HepG2 (cell line): ENCODE measurements around the gene DLX3. TPM values are rescaled to one million over a fixed set of nuclear protein-coding genes. Genes with fewer than 3 reads are reported as not detected.
A peak's percentile ranks its signal among the peaks of the same experiment; 100 is the strongest.

ENCODE experiments used
- ARID2 ChIP-seq: sonication (generic); formaldehyde crosslinking; IDR thresholded peaks from 2 replicates; pipeline ENCODE4 v1.8.1; 2022; ENCODE audit warnings: mild to moderate bottlenecking, missing genetic modification reagents, borderline replicate concordance
- ATF3 ChIP-seq: sonication (generic); formaldehyde crosslinking; IDR thresholded peaks from 2 replicates; pipeline ENCODE4 v1.4.0; 2020; ENCODE audit warnings: missing genetic modification reagents
- ATF7-NPFF ChIP-seq: sonication (generic); formaldehyde crosslinking; IDR thresholded peaks from 2 replicates; pipeline ENCODE4 v1.8.1; 2023; ENCODE audit warnings: mild to moderate bottlenecking, low read depth, missing genetic modification reagents, moderate library complexity
- CAMTA2 ChIP-seq: sonication (generic); formaldehyde crosslinking; IDR thresholded peaks from 2 replicates; pipeline ENCODE4 v1.4.0; 2020; ENCODE audit warnings: mild to moderate bottlenecking, missing genetic modification reagents, borderline replicate concordance
- CREB3 ChIP-seq: sonication (generic); formaldehyde crosslinking; IDR thresholded peaks from 2 replicates; pipeline ENCODE4 v1.5.0; 2020; ENCODE audit warnings: missing genetic modification reagents
- FOXO1 ChIP-seq: sonication (generic); formaldehyde crosslinking; IDR thresholded peaks from 2 replicates; pipeline ENCODE4 v1.4.0; 2020; ENCODE audit warnings: missing genetic modification reagents
- KLF12 ChIP-seq: sonication (generic); formaldehyde crosslinking; IDR thresholded peaks from 2 replicates; pipeline ENCODE4 v1.4.0; 2020; ENCODE audit warnings: missing genetic modification reagents, borderline replicate concordance
- KLF16 ChIP-seq, 2 experiments: sonication (generic) in 1 of 2; formaldehyde crosslinking in 1 of 2; IDR thresholded peaks; 2 replicates each; pipeline versions ENCODE4 v1.6.1 to v1.8.0; 2016 to 2023; ENCODE audit warnings: missing genetic modification reagents in 2 of 2, missing compliant biosample characterization in 1 of 2
- MAFK ChIP-seq, 2 experiments: IDR thresholded peaks in 1 of 2; conservative IDR thresholded peaks in 1 of 2; 2 replicates each; pipeline ENCODE4 v1.6.1; 2011; ENCODE audit warnings: improper control_type of control experiment in 2 of 2, low read length in 2 of 2
- MTA3 ChIP-seq: sonication (generic); formaldehyde crosslinking; IDR thresholded peaks from 2 replicates; pipeline ENCODE4 v1.4.0; 2020; ENCODE audit warnings: missing genetic modification reagents
- NPAS2 ChIP-seq: sonication (generic); formaldehyde crosslinking; IDR thresholded peaks from 2 replicates; pipeline ENCODE4 v1.8.0; 2022; ENCODE audit warnings: mild to moderate bottlenecking, missing genetic modification reagents, borderline replicate concordance
- RFXAP ChIP-seq: sonication (generic); formaldehyde crosslinking; IDR thresholded peaks from 2 replicates; pipeline ENCODE4 v1.4.0; 2020; ENCODE audit warnings: missing genetic modification reagents, borderline replicate concordance
- SKI ChIP-seq: fragments of 450-650 bp; IDR thresholded peaks from one replicate; pipeline ENCODE4 v1.6.1; 2018; ENCODE audit warnings: mild to moderate bottlenecking; ENCODE audit not compliant: partially characterized antibody
- TRIM24 ChIP-seq: sonication (generic); formaldehyde crosslinking; IDR thresholded peaks from 2 replicates; pipeline ENCODE4 v1.8.0; 2022; ENCODE audit warnings: mild to moderate bottlenecking, missing genetic modification reagents
- ZBTB20 ChIP-seq: sonication (generic); formaldehyde crosslinking; IDR thresholded peaks from 2 replicates; pipeline ENCODE4 v1.8.1; 2023; ENCODE audit warnings: missing genetic modification reagents, low read depth, mild to moderate bottlenecking, borderline replicate concordance
- ZBTB42 ChIP-seq: sonication (generic); formaldehyde crosslinking; IDR thresholded peaks from 2 replicates; pipeline ENCODE4 v1.5.0; 2020; ENCODE audit warnings: mild to moderate bottlenecking, missing genetic modification reagents
- ZMAT3 ChIP-seq: sonication (generic); formaldehyde crosslinking; conservative IDR thresholded peaks from 2 replicates; pipeline ENCODE4 v1.7.0; 2021; ENCODE audit warnings: missing genetic modification reagents
- ZNF180 ChIP-seq: sonication (generic); formaldehyde crosslinking; IDR thresholded peaks from 2 replicates; pipeline ENCODE4 v1.4.0; 2020; ENCODE audit warnings: low read depth, missing genetic modification reagents, borderline replicate concordance
- ZNF263 ChIP-seq: sonication (generic); formaldehyde crosslinking; IDR thresholded peaks from 2 replicates; pipeline ENCODE4 v1.4.0; 2020; ENCODE audit warnings: missing genetic modification reagents
- ZNF292 ChIP-seq: sonication (generic); formaldehyde crosslinking; IDR thresholded peaks from 2 replicates; pipeline ENCODE4 v1.8.1; 2022; ENCODE audit warnings: mild to moderate bottlenecking, low read depth, missing genetic modification reagents, borderline replicate concordance
- ZNF432 ChIP-seq: sonication (generic); formaldehyde crosslinking; IDR thresholded peaks from 2 replicates; pipeline ENCODE4 v1.5.0; 2020; ENCODE audit warnings: missing genetic modification reagents, mild to moderate bottlenecking, borderline replicate concordance
- ZNF546 ChIP-seq: sonication (generic); formaldehyde crosslinking; conservative IDR thresholded peaks from 2 replicates; pipeline ENCODE4 v1.8.1; 2023; ENCODE audit warnings: mild to moderate bottlenecking, missing genetic modification reagents
- ZNF550 ChIP-seq: sonication (generic); formaldehyde crosslinking; IDR thresholded peaks from 2 replicates; pipeline ENCODE4 v1.4.0; 2020; ENCODE audit warnings: mild to moderate bottlenecking, missing genetic modification reagents, borderline replicate concordance
- ZNF580 ChIP-seq: IDR thresholded peaks from 2 replicates; pipeline ENCODE4 v1.6.1; 2016; ENCODE audit warnings: low read depth, borderline replicate concordance
- ZNF740 ChIP-seq: sonication (generic); formaldehyde crosslinking; IDR thresholded peaks from 2 replicates; pipeline ENCODE4 v1.4.0; 2020; ENCODE audit warnings: missing genetic modification reagents
- ZNF766 ChIP-seq: sonication (generic); formaldehyde crosslinking; IDR thresholded peaks from 2 replicates; pipeline ENCODE4 v1.5.0; 2020; ENCODE audit warnings: missing genetic modification reagents, borderline replicate concordance
- ZSCAN12 ChIP-seq: sonication (generic); formaldehyde crosslinking; IDR thresholded peaks from 2 replicates; pipeline ENCODE4 v1.9.0; 2021; ENCODE audit warnings: mild to moderate bottlenecking, missing genetic modification reagents
- ZSCAN9 ChIP-seq: IDR thresholded peaks from 2 replicates; pipeline ENCODE4 v1.6.1; 2016; ENCODE audit warnings: borderline replicate concordance
- polyA plus RNA-seq, 8 experiments: library from polyadenylated mRNA; depleted of rRNA in 3 of 8; stranded (reverse) in 7 of 8; unstranded in 1 of 8; fragments of >200 nt; fragmentation: Illumina TruSeq in 4 of 8; extraction: Trizol in 4 of 8; gene quantifications; 2 replicates each; pipeline versions ENCODE4 v1.2.1 to v1.2.3, GENCODE V29; 2011 to 2016; ENCODE audit warnings: low read depth in 4 of 8, missing spikeins in 1 of 8, mixed read lengths in 1 of 8; ENCODE audit not compliant: insufficient read depth in 1 of 8
- total RNA-seq, 5 experiments: library from RNA; depleted of rRNA; stranded (reverse); fragments of >200 nt; fragmentation: Illumina TruSeq; extraction: Trizol; gene quantifications; 2 replicates each; pipeline ENCODE4 v1.2.3, GENCODE V29; 2016; ENCODE audit warnings: low read depth in 1 of 5

The DLX3 gene
- total and polyA plus RNA-seq, 2 of the 13 experiments (the other 11 are each of a cell fraction or from before 2014, with no cell fraction given), result 0.03 TPM; not detected in 1

DNA sequence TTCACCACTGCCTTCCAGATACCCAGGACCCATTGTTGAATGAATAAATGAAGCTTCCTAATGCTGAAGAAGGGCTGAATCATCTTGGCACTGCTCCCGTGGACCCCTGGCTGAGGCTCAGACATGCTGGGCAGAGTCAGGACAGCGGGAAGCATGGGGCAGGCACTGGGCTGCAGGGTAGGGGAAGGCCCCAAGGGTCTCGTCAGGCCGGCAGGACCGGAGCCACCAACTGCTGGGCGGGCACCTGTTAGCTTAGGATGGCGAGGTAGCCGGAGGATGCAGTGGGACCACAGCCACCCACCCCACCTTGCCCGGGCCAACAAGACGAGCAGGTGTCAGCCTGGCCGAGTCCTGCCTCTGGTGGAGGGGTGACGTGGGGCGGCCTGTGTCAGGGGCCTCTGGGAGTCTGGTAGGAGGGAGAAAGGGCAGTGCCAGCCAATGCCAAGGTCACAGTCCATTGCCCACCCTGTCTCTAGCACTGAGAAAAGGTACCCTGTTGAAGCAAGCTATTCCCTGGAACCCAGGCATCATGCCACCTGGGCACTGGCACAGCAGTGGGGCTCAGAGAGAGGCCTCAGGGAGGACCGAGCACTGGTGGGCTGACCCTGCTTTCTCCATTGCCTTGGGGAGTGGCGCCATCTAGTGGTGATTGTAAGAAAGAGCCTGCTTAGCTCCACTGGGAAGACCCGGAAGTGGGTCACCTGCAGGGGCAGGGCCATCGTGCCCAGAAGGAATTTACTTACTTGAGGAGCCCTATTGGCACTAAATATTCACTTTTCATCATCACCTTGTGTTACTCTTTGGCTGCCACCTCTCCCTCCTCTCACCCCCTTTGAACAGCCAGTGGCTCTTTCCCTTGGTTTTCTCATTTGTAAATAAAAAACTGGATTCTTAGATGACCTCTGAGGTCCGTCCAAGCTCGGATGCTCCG, 3.0 kb upstream of the DLX3 start (continued):
- TF ChIP-seq CAMTA2 (CRISPR knock-in tag), result no peak
- 0 out of 4 replicates have a peak, but pooled peaks of 1 of the 2 experiments have one; percentile 61 for TF ChIP-seq KLF16 (CRISPR knock-in tag; IDR thresholded peaks at IDR 0.05)
- no peak for TF ChIP-seq ZMAT3 (CRISPR knock-in tag)
- no peak for TF ChIP-seq ATF7-NPFF (CRISPR knock-in tag)
- TF ChIP-seq ZBTB42 (CRISPR knock-in tag), result no peak
- no peak for TF ChIP-seq ZNF432
- no peak for TF ChIP-seq ZBTB20
- TF ChIP-seq TRIM24 (CRISPR knock-in tag), result 0 out of 2 replicates have a peak, but pooled peaks have one; percentile 28
- no peak for TF ChIP-seq KLF12 (CRISPR knock-in tag)
- no peak for TF ChIP-seq ZNF550 (CRISPR knock-in tag)
- TF ChIP-seq ZNF263 (CRISPR knock-in tag), result peak; percentile 97
- TF ChIP-seq ATF3 (CRISPR knock-in tag), result no peak
- TF ChIP-seq ZNF180 (CRISPR knock-in tag), result no peak
- peak; percentile 37; the same call in 1 of the 2 replicates for TF ChIP-seq ZNF580 (CRISPR knock-in tag)
- TF ChIP-seq ZNF740 (CRISPR knock-in tag), result peak; percentile 28; the same call in 1 of the 2 replicates
- 0 out of 2 replicates have a peak, but pooled peaks have one; percentile 31 for TF ChIP-seq ZNF292 (CRISPR knock-in tag)
- no peak for TF ChIP-seq ZNF766
- TF ChIP-seq ARID2 (CRISPR knock-in tag), result no peak
- TF ChIP-seq ZSCAN9 (CRISPR knock-in tag), result peak; percentile 43; the same call in 1 of the 2 replicates
- TF ChIP-seq RFXAP (CRISPR knock-in tag), result no peak
- TF ChIP-seq ZSCAN12 (CRISPR knock-in tag), result no peak
- no peak for TF ChIP-seq FOXO1 (CRISPR knock-in tag)
- 0 out of 4 replicates have a peak, but pooled peaks of 1 of the 2 experiments have one; percentile 1 for TF ChIP-seq MAFK (conservative IDR thresholded peaks at IDR 0.05 in 1 of 2, IDR thresholded peaks at IDR 0.05 in 1 of 2; ENCODE audit: low read length in 2 of 2)
- no peak for TF ChIP-seq CREB3 (CRISPR knock-in tag)
- no peak for TF ChIP-seq NPAS2 (CRISPR knock-in tag)
- TF ChIP-seq ZNF546, result no peak
- no peak for TF ChIP-seq MTA3 (CRISPR knock-in tag)
- no peak for TF ChIP-seq SKI
